Esophagus squamous epithelium (tissue), 5 donors: Measurements from ENCODE around the gene GTF2H2C. TPM values are rescaled to one million over a fixed set of nuclear protein-coding genes. Genes with fewer than 3 reads are reported as not detected.
A peak's percentile ranks its signal among the peaks of the same experiment; 100 is the strongest.

Source experiments
- DNase-seq: peaks from one replicate; lab custom pipeline; 2025; lab: John Stamatoyannopoulos, UW
- H3K27ac ChIP-seq, 4 donors: fragments of 200-600 bp; sonication (generic); one replicate each; pipeline ENCODE4 v1.5.1; 2016 to 2019; ENCODE audit warnings: mild to moderate bottlenecking in 1 of 4
- H3K27me3 ChIP-seq, 4 donors: fragments of 200-600 bp; sonication (generic); 1 replicate in 3 of 4; 2 replicates in 1 of 4; pipeline versions ENCODE4 v1.5.1 to v1.6.0; 2017 to 2021; ENCODE audit warnings: antibody characterized with exemption in 1 of 4
- H3K36me3 ChIP-seq, 3 donors: fragments of 200-600 bp; sonication (generic); one replicate each; pipeline ENCODE4 v1.5.1; 2016 to 2019
- H3K4me1 ChIP-seq, 3 donors: fragments of 200-600 bp; sonication (generic); one replicate each; pipeline ENCODE4 v1.5.1; 2017 to 2019
- H3K4me3 ChIP-seq, 4 donors: fragments of 200-600 bp; sonication (generic); 1 replicate in 3 of 4; 2 replicates in 1 of 4; pipeline ENCODE4 v1.5.1; 2016 to 2019; ENCODE audit warnings: mild to moderate bottlenecking in 2 of 4, moderate library complexity in 1 of 4
- H3K9me3 ChIP-seq, 3 donors: fragments of 200-600 bp; sonication (generic); one replicate each; pipeline ENCODE4 v1.5.1; 2016 to 2019
- CTCF ChIP-seq, 6 experiments: fragments of 450-650 bp in 4 of 6; fragments of 200-600 bp in 2 of 6; sonication (generic) in 2 of 6; IDR thresholded peaks; one replicate each; pipeline ENCODE4 v1.5.1; 2016 to 2019; ENCODE audit warnings: antibody characterized with exemption in 6 of 6, mild to moderate bottlenecking in 4 of 6, moderate library complexity in 4 of 6
- POLR2A ChIP-seq, 4 donors: fragments of 450-650 bp; IDR thresholded peaks; one replicate each; pipeline ENCODE4 v1.6.1; 2017; ENCODE audit warnings: antibody characterized with exemption in 4 of 4, mild to moderate bottlenecking in 4 of 4, moderate library complexity in 3 of 4
- WGBS, 2 donors: methylation state at CpG; one replicate each; pipeline ENCODE4 v1.1.5; 2018; 5-methylcytosine and 5-hydroxymethylcytosine counted together
- intact Hi-C: fragments of 100-400 bp; cut with DNase I; formaldehyde crosslinking; loops from one replicate; pipeline ENCODE4 v1.15.0; 2022
- total RNA-seq, 4 donors: library from RNA; depleted of rRNA; stranded (reverse); fragments of >200 nt; gene quantifications; one replicate each; pipeline ENCODE4 v1.1.0, GENCODE V29; 2016
- donor health status: DM: yes; HTN: yes; CAD: no.

Gene GTF2H2C
- total RNA-seq, 4 donors from 2014 or later: 10.0 to 17.0 (median 11.4) TPM

GRCh38 chr5:69517763-69518212 is 42.2 kb upstream of the GTF2H2C start:
- Histone ChIP-seq H3K27ac (peak overlapping the region; percentile 53 to 87 (median 78)), H3K4me1 (peaks cover 0 to 42% (median 4%) of the 10 kb centered on the region in 3 donors), H3K27me3 (no peaks in the 10 kb centered on the region), H3K4me3 (no peak overlapping the region), H3K9me3 (no peaks in the 10 kb centered on the region), H3K36me3 (no peaks in the 10 kb centered on the region)
- intact Hi-C loops: no loop called here
- no peak for TF ChIP-seq CTCF (IDR thresholded peaks at IDR 0.05)
- no peak for TF ChIP-seq POLR2A (IDR thresholded peaks at IDR 0.05)
- WGBS, 2 donors: 17 to 19% methylated on average over 4 of the region's 4 CpGs
- no peak for DNase-seq

GRCh38 chr5:69519285-69519684 is 40.7 kb upstream of the GTF2H2C start:
- H3K9me3 ChIP-seq: no peaks in the 10 kb centered on the region
- DNase-seq: no peak
- peaks cover 0 to 42% (median 4%) of the 10 kb centered on the region in 3 donors for H3K4me1 ChIP-seq
- H3K4me3 ChIP-seq: no peak overlapping the region
- H3K27ac ChIP-seq: no peak overlapping the region
- intact Hi-C loops: no loop called here
- no peaks in the 10 kb centered on the region for H3K36me3 ChIP-seq
- TF ChIP-seq CTCF (IDR thresholded peaks at IDR 0.05): no peak
- no peak for TF ChIP-seq POLR2A (IDR thresholded peaks at IDR 0.05)
- no peaks in the 10 kb centered on the region for H3K27me3 ChIP-seq
- 59 to 85% methylated on average over 2 of the region's 2 CpGs for WGBS, 2 donors

DNA sequence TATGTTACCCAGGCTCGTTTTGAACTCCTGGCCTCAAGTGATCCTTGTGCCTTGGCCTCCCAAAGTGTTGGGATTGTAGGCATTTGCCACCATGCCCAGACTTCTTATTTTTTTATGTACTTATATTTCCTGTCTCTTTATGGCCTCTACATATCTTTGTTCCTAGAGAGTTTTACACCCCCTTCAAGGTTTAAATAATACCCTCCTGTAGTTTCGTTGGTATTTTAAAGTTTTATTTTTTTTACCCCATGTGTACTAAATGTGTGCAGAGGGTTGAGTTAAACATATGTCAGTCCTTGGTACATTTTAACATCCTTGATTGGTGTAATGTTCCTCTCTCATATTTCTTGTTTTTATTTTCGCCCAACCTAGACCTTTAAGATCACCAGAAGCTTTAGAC is 38.0 kb upstream of the GTF2H2C start:
- no peak overlapping the region for H3K27ac ChIP-seq
- no peak for TF ChIP-seq CTCF (IDR thresholded peaks at IDR 0.05)
- TF ChIP-seq POLR2A (IDR thresholded peaks at IDR 0.05): no peak
- no peaks in the 10 kb centered on the region for H3K27me3 ChIP-seq
- no peaks in the 10 kb centered on the region for H3K36me3 ChIP-seq
- intact Hi-C loops: no loop called here
- 74 to 77% methylated on average over 3 of the region's 3 CpGs for WGBS, 2 donors
- no peak overlapping the region for H3K4me3 ChIP-seq
- H3K4me1 ChIP-seq: peaks cover 0 to 33% (median 4%) of the 10 kb centered on the region in 3 donors
- DNase-seq: no peak
- H3K9me3 ChIP-seq: no peaks in the 10 kb centered on the region

DNA sequence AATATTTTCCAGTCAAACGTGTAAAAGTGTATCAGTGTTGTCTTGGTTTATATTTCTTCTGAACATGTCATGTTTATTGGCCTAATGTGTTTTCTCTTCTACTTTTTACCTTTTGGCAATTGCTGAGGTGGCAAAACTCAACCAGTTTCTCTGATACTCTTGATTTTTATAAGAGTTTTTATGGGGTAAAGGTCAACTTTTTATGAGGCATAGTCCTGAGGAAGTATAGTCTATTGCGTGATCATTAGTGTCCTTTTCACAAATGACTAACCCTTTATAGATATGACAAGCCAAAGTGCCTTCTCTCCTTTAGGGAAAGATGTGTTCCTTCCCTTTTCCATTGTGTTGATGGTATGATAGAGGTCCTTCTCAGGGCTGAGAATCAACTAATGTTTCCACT is 34.5 kb upstream of the GTF2H2C start:
- TF ChIP-seq CTCF (IDR thresholded peaks at IDR 0.05): no peak
- TF ChIP-seq POLR2A (IDR thresholded peaks at IDR 0.05): no peak
- Histone ChIP-seq H3K27me3 (no peaks in the 10 kb centered on the region), H3K36me3 (no peaks in the 10 kb centered on the region), H3K4me1 (peaks cover 0 to 35% (median 0%) of the 10 kb centered on the region in 3 donors), H3K4me3 (no peak overlapping the region), H3K27ac (no peak overlapping the region), H3K9me3 (no peaks in the 10 kb centered on the region)
- 73 to 75% methylated on average over 2 of the region's 2 CpGs for WGBS, 2 donors
- intact Hi-C loops: no loop called here
- DNase-seq: no peak

- no peak overlapping the region for H3K27ac ChIP-seq
- peaks cover 0 to 34% (median 0%) of the 10 kb centered on the region in 3 donors for H3K4me1 ChIP-seq
- no peak for DNase-seq
- no peaks in the 10 kb centered on the region for H3K27me3 ChIP-seq
- H3K4me3 ChIP-seq: no peak overlapping the region
- WGBS, 2 donors: 94 to 96% methylated on average over 9 of the region's 9 CpGs
- H3K9me3 ChIP-seq: no peaks in the 10 kb centered on the region
- intact Hi-C loops: no loop called here
- TF ChIP-seq CTCF (IDR thresholded peaks at IDR 0.05) (no peak), POLR2A (IDR thresholded peaks at IDR 0.05) (no peak)
- H3K36me3 ChIP-seq: no peaks in the 10 kb centered on the region
These were observed 33.3 kb upstream of the GTF2H2C start for GRCh38 chr5:69526660-69527059.
